Loucy (cell line): Measurements from ENCODE around the gene LACTB.

ENCODE experiments used
- H2AFZ ChIP-seq: fragments of 200-600 bp; sonication (generic); 2 replicates; pipeline ENCODE4 v1.6.0; 2016; ENCODE audit warnings: antibody characterized with exemption, mild to moderate bottlenecking, low read length, moderate library complexity
- H3F3A ChIP-seq: fragments of 200-600 bp; 2 replicates; pipeline ENCODE4 v1.6.0; 2016; ENCODE audit warnings: antibody characterized with exemption, low read depth, mild to moderate bottlenecking
- H3K27me3 ChIP-seq: fragments of 200-600 bp; sonication (generic); 2 replicates; pipeline ENCODE4 v1.6.1; 2014; ENCODE audit warnings: low read length, mild to moderate bottlenecking; ENCODE audit not compliant: insufficient read depth, poor library complexity, severe bottlenecking
- H3K36me3 ChIP-seq: fragments of 200-600 bp; sonication (generic); 2 replicates; pipeline ENCODE4 v1.6.1; 2016; ENCODE audit warnings: low read length; ENCODE audit not compliant: insufficient read depth
- H3K4me1 ChIP-seq: fragments of 200-600 bp; sonication (generic); 2 replicates; pipeline ENCODE4 v1.5.1; 2014; ENCODE audit warnings: low read length, mild to moderate bottlenecking; ENCODE audit not compliant: insufficient read depth, poor library complexity, severe bottlenecking
- H3K4me2 ChIP-seq: fragments of 200-600 bp; sonication (generic); 2 replicates; pipeline ENCODE4 v1.6.0; 2014; ENCODE audit warnings: antibody characterized with exemption, low read length, low read depth, mild to moderate bottlenecking; ENCODE audit not compliant: poor library complexity, severe bottlenecking
- H3K4me3 ChIP-seq: fragments of 200-600 bp; sonication (generic); 2 replicates; pipeline ENCODE4 v1.5.1; 2014; ENCODE audit warnings: low read length, mild to moderate bottlenecking, mixed read lengths; ENCODE audit not compliant: poor library complexity, severe bottlenecking
- H3K79me2 ChIP-seq: fragments of 200-600 bp; sonication (generic); 2 replicates; pipeline ENCODE4 v1.6.1; 2014; ENCODE audit warnings: low read length; ENCODE audit not compliant: insufficient read depth
- H3K9ac ChIP-seq: fragments of 200-600 bp; sonication (generic); 2 replicates; pipeline ENCODE4 v1.6.0; 2014; ENCODE audit warnings: mild to moderate bottlenecking, low read depth, low read length, moderate library complexity; ENCODE audit not compliant: poor library complexity, severe bottlenecking
- H3K9me2 ChIP-seq: fragments of 200-600 bp; sonication (generic); replicated peaks from 2 replicates; pipeline ENCODE4 v1.6.1; 2016; ENCODE audit warnings: low read depth, low read length, mixed read lengths
- H3K9me3 ChIP-seq: fragments of 200-600 bp; sonication (generic); 2 replicates; pipeline ENCODE4 v1.6.1; 2014; ENCODE audit warnings: mild to moderate bottlenecking, antibody characterized with exemption, low read length, low read depth; ENCODE audit not compliant: insufficient read depth
- H4K20me1 ChIP-seq: fragments of 200-600 bp; sonication (generic); 2 replicates; pipeline ENCODE4 v1.6.0; 2014; ENCODE audit warnings: antibody characterized with exemption, low read length, mild to moderate bottlenecking; ENCODE audit not compliant: insufficient read depth, poor library complexity, severe bottlenecking
- CTCF ChIP-seq: fragments of 200-600 bp; sonication (generic); conservative IDR thresholded peaks from 2 replicates; pipeline ENCODE4 v1.5.1; 2014; ENCODE audit warnings: mild to moderate bottlenecking, antibody characterized with exemption, low read length
- EZH2phosphoT487 ChIP-seq: fragments of 200-600 bp; IDR thresholded peaks from 2 replicates; pipeline ENCODE4 v1.6.1; 2018; ENCODE audit warnings: antibody characterized with exemption, mild to moderate bottlenecking, moderate library complexity, borderline replicate concordance

LACTB gene

DNA sequence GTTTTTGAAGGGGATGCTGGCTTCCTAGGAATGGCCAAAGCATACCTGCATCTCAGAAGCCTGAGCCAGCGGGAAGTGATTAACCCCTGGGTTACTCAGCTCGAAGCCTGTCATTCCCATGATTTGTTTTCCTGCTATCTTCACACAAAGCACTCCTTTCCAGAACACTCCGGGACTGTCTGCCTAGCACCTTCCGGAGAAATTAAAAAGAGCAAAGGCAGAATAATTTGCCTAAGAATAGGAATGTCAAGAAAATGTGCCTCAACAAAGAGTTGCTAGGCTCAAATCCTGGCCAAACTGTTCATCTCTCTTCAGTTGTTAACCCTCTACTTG lies 45.0 kb upstream of the LACTB start:
- Histone ChIP-seq H3K4me3 (no peak overlapping the region), H3K4me2 (peak overlapping the region; percentile 27), H2AFZ (no peak overlapping the region), H3F3A (no peaks in the 10 kb centered on the region), H3K9ac (no peak overlapping the region), H3K4me1 (peaks cover 22% of the 10 kb centered on the region), H4K20me1 (no peaks in the 10 kb centered on the region), H3K9me2 (no peaks in the 10 kb centered on the region), H3K9me3 (no peaks in the 10 kb centered on the region), H3K79me2 (no peaks in the 10 kb centered on the region), H3K36me3 (no peaks in the 10 kb centered on the region), H3K27me3 (no peaks in the 10 kb centered on the region)
- no peak for TF ChIP-seq CTCF
- no peak for TF ChIP-seq EZH2phosphoT487

- no peaks in the 10 kb centered on the region for H3K9me2 ChIP-seq
- no peaks in the 10 kb centered on the region for H3K27me3 ChIP-seq
- H3F3A ChIP-seq = no peaks in the 10 kb centered on the region
- no peaks in the 10 kb centered on the region for H4K20me1 ChIP-seq
- H3K4me2 ChIP-seq = no peak overlapping the region
- H3K36me3 ChIP-seq = no peaks in the 10 kb centered on the region
- no peaks in the 10 kb centered on the region for H3K79me2 ChIP-seq
- no peak overlapping the region for H2AFZ ChIP-seq
- peaks cover 22% of the 10 kb centered on the region for H3K4me1 ChIP-seq
- no peaks in the 10 kb centered on the region for H3K9me3 ChIP-seq
- no peak for TF ChIP-seq EZH2phosphoT487
- no peak for TF ChIP-seq CTCF
- H3K4me3 ChIP-seq = no peak overlapping the region
- no peak overlapping the region for H3K9ac ChIP-seq
These were observed 43.7 kb upstream of the LACTB start for GRCh38 chr15:63077952-63078351.

GRCh38 chr15:63079947-63080626 lies 41.6 kb upstream of the LACTB start:
- Histone ChIP-seq H3K4me1 (peaks cover 22% of the 10 kb centered on the region), H3K4me2 (no peak overlapping the region), H4K20me1 (no peaks in the 10 kb centered on the region), H2AFZ (no peak overlapping the region), H3K27me3 (no peaks in the 10 kb centered on the region), H3K4me3 (no peak overlapping the region), H3K79me2 (no peaks in the 10 kb centered on the region), H3K9ac (no peak overlapping the region), H3F3A (no peaks in the 10 kb centered on the region), H3K9me3 (no peaks in the 10 kb centered on the region), H3K9me2 (no peaks in the 10 kb centered on the region), H3K36me3 (no peaks in the 10 kb centered on the region)
- TF ChIP-seq EZH2phosphoT487 = no peak
- TF ChIP-seq CTCF = no peak
